ENCODE results near the gene LCN2. TPM values are rescaled to one million over a fixed set of nuclear protein-coding genes. Genes with fewer than 3 reads are reported as not detected.

LCN2 gene
- total and polyA plus RNA-seq, 9 of the 15 experiments (the other 6 are each of a cell fraction or from before 2014, with no cell fraction given), result 0.10 to 1.2 (median 0.44) TPM; not detected in 1

DNA sequence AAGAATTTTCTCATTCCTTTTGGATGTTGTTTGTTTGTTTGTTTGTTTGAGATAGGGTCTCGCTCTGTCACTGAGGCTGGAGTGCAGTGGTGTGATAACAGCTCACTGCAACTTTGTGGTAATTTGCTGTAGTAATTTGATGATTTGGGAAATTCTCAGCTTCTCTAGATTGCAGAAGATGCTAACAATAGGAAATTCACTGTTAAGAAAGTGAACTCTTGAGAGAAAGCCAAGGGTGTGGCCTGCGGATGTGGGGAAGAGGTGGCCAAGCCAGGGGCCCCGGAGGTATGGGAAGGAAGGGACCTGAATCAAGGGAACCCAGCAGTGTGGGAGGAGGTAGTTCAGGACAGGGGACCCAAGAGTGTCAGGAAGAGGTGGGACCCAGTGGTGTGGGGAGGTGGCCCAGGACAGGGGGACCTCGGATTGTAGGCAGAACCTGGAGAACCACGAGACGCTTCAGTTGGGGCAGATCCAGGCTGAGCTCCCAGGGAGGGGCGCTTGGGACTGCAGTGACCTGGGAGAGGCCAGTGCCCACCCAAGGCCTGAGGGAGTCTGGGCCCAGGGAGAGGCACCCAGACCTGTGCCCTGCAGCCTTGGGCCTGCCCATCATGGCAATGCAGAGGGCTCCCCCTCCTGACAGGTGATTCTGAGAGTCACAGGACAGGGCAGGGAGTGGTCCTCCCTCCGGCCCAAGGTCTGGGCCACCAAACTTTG, 5.6 kb upstream of the LCN2 start (continued):
- TF ChIP-seq BRD4 (IDR thresholded peaks at IDR 0.05) (no peak), CBFA2T3 (IDR thresholded peaks at IDR 0.05) (peak; percentile 44; the same call in 1 of the 2 replicates), HDAC1 (IDR thresholded peaks at IDR 0.05) (peak in 1 of 2 experiments; percentile 22; a peak in 1 of 4 replicates), MCM2 (IDR thresholded peaks at IDR 0.05; ENCODE audit: low read depth) (no peak)

GRCh38 chr9:128144239-128145181, 4.7 kb upstream of the LCN2 start:
- ChIA-PET POLR2A (interaction anchor here (0.6 kb wide), 1 partner anchor 982 kb away, joined by 3 read pairs; no protein-coding TSS in a partner anchor), CTCF (ENCODE audit: low intra/inter-chr PET ratio) (interaction anchor here (0.6 to 0.8 kb wide), 2 partner anchors 20 to 36 kb away, joined by 3 read pairs; no protein-coding TSS in a partner anchor)
- H4K20me1 ChIP-seq (replicated peaks; ENCODE audit: control insufficient read depth, insufficient read depth, low read length), result no peaks in the 10 kb centered on the region
- H3K4me3 ChIP-seq, result no peak overlapping the region
- DNase-seq (ENCODE audit: extremely low read depth in 1 of 4, low spot score in 3 of 4) (peak in 2 of 4 experiments; percentile 15 to 19), ATAC-seq (no peak), FAIRE-seq (no peak)
- H3K4me2 ChIP-seq (ENCODE audit: insufficient read depth, low read length), result peak overlapping the region; percentile 41
- 73% methylated on average over 17 of the region's 22 CpGs for WGBS (ENCODE audit: insufficient coverage, low coverage, missing lambda C conversion rate)
- BruUV-seq (replicated peaks), result no TSS peak
- H3K9me1 ChIP-seq (ENCODE audit: control insufficient read depth, insufficient read depth, low read length), result no peaks in the 10 kb centered on the region
- H3K4me1 ChIP-seq (replicated peaks in 1 of 2; ENCODE audit: control insufficient read depth in 2 of 2, insufficient read depth in 2 of 2, low read length in 2 of 2), result peaks cover 22 to 47% of the 10 kb centered on the region in 2 experiments
- H3K36me3 ChIP-seq (ENCODE audit: control insufficient read depth, insufficient read depth, low read length), result no peaks in the 10 kb centered on the region
- no peaks in the 10 kb centered on the region for H3K27me3 ChIP-seq (ENCODE audit: control insufficient read depth in 2 of 2, insufficient read depth in 2 of 2, low read length in 2 of 2)
- peak overlapping the region in 1 of 2 experiments; percentile 46; a peak in 3 of 4 replicates for H3K9ac ChIP-seq (ENCODE audit: insufficient read depth in 1 of 2, low read depth in 2 of 2, low read length in 2 of 2)
- no peaks in the 10 kb centered on the region for H3K79me2 ChIP-seq (ENCODE audit: control insufficient read depth, insufficient read depth, low read length)
- no peak overlapping the region for H3K27ac ChIP-seq (ENCODE audit: extremely low read depth, low read depth, low read length)
- H2AFZ ChIP-seq (ENCODE audit: low read depth, low read length), result peak overlapping the region; percentile 53; the same call in 1 of the 2 replicates
- intact Hi-C loops (cut with micrococcal nuclease), result no loop called here
- in situ Hi-C loops (cut with MboI), result no loop called here
- no peaks in the 10 kb centered on the region for H3K9me3 ChIP-seq (replicated peaks; ENCODE audit: control insufficient read depth, insufficient read depth, low read depth, low read length)
- TF ChIP-seq MNT (conservative IDR thresholded peaks at IDR 0.05) (no peak), CHD4 (IDR thresholded peaks at IDR 0.05; ENCODE audit: insufficient read depth, insufficient replicate concordance, low read depth, low read length, poor library complexity, severe bottlenecking) (no peak), ZBTB17 (CRISPR knock-in tag; IDR thresholded peaks at IDR 0.05) (no peak), ZNF668 (CRISPR knock-in tag; IDR thresholded peaks at IDR 0.05) (no peak), ZNF212 (CRISPR knock-in tag; IDR thresholded peaks at IDR 0.05) (no peak), ETV5 (CRISPR knock-in tag; IDR thresholded peaks at IDR 0.05; ENCODE audit: low read depth) (no peak), ZNF41 (CRISPR knock-in tag; conservative IDR thresholded peaks at IDR 0.05) (no peak), KLF10 (CRISPR knock-in tag; IDR thresholded peaks at IDR 0.05) (no peak), TAF1 (IDR thresholded peaks at IDR 0.05; ENCODE audit: control insufficient read depth, extremely low read depth, insufficient read depth, low read length, severe bottlenecking) (no peak), RFX1 (IDR thresholded peaks at IDR 0.05) (no peak), SMARCA5 (IDR thresholded peaks at IDR 0.05) (no peak), HNRNPK (IDR thresholded peaks at IDR 0.05; ENCODE audit: low read depth, low read length, poor library complexity, severe bottlenecking) (no peak)
